A673 (cell line): Measurements from ENCODE around the gene CDH12. TPM values are rescaled to one million over a fixed set of nuclear protein-coding genes. Genes with fewer than 3 reads are reported as not detected.
"Not testable (repeated sequence)": the region's sequence is repeated elsewhere in the genome, so short reads cannot be mapped to it uniquely, and the experiment has no call there.

Source experiments
- BruUV-seq: library from RNA; stranded (reverse); fragments of 400-500 nt; replicated peaks from 2 replicates; lab custom pipeline; 2021; lab: Mats Ljungman, UMichigan
- CTCF ChIA-PET: fragments of 300-600 bp; sonication (Branson Sonifier 250); formaldehyde crosslinking; loops from one replicate; lab custom pipeline; 2022; ENCODE audit warnings: antibody characterized with exemption; lab: Charles Lee
- POLR2A ChIA-PET: fragments of 300-600 bp; sonication (Branson Sonifier 250); formaldehyde crosslinking; loops from one replicate; lab custom pipeline; 2022; ENCODE audit warnings: antibody characterized with exemption; ENCODE audit not compliant: low non-redundant PET; lab: Charles Lee
- DNase-seq: peaks from one replicate; pipeline ENCODE4 v3.0.0-alpha.2; 2015; ENCODE audit warnings: low spot score
- H3K27ac ChIP-seq: fragments of 200-600 bp; sonication (generic); 2 replicates; pipeline ENCODE4 v1.5.1; 2016; ENCODE audit warnings: mixed run types, low read depth, mild to moderate bottlenecking, mixed read lengths, antibody characterized with exemption, low read length; ENCODE audit not compliant: poor library complexity, severe bottlenecking
- H3K27me3 ChIP-seq: fragments of 200-600 bp; sonication (generic); replicated peaks from 2 replicates; pipeline ENCODE4 v1.6.1; 2017; ENCODE audit warnings: mixed run types, low read depth, mild to moderate bottlenecking, mixed read lengths, antibody characterized with exemption, low read length; ENCODE audit not compliant: insufficient read depth, poor library complexity
- H3K36me3 ChIP-seq: fragments of 200-600 bp; sonication (generic); 2 replicates; pipeline ENCODE4 v1.6.1; 2016; ENCODE audit warnings: mixed run types, mild to moderate bottlenecking, mixed read lengths, antibody characterized with exemption, low read length; ENCODE audit not compliant: insufficient read depth, poor library complexity, severe bottlenecking
- H3K4me1 ChIP-seq: fragments of 200-600 bp; sonication (generic); 2 replicates; pipeline ENCODE4 v1.6.1; 2017; ENCODE audit warnings: mixed run types, mild to moderate bottlenecking, mixed read lengths, antibody characterized with exemption, low read length; ENCODE audit not compliant: insufficient read depth, poor library complexity, severe bottlenecking
- H3K4me3 ChIP-seq: fragments of 200-600 bp; sonication (generic); 2 replicates; pipeline ENCODE4 v1.5.1; 2016; ENCODE audit warnings: low read depth, mixed run types, mild to moderate bottlenecking, mixed read lengths, low read length; ENCODE audit not compliant: poor library complexity, severe bottlenecking
- H3K9me3 ChIP-seq: fragments of 200-600 bp; sonication (generic); 2 replicates; pipeline ENCODE4 v1.6.1; 2016; ENCODE audit warnings: mixed run types, low read depth, mild to moderate bottlenecking, mixed read lengths, antibody characterized with exemption, low read length; ENCODE audit not compliant: poor library complexity, severe bottlenecking
- EZH2 ChIP-seq: fragments of 200-600 bp; sonication (generic); IDR thresholded peaks from 2 replicates; pipeline ENCODE4 v1.6.1; 2017; ENCODE audit warnings: borderline replicate concordance, low read depth, mild to moderate bottlenecking, mixed read lengths, antibody characterized with exemption, low read length; ENCODE audit not compliant: poor library complexity, severe bottlenecking
- intact Hi-C: fragments of 100-400 bp; cut with micrococcal nuclease; formaldehyde crosslinking; loops from one replicate; pipeline ENCODE4 v1.10.0; 2022; ENCODE audit not compliant: unreplicated experiment
- total RNA-seq: library from RNA; stranded (reverse); gene quantifications from 2 replicates; pipeline ENCODE4 v1.2.3, GENCODE V29; 2021
- TF ChIP-seq, protein P1 (sequence below): fragments of 300-800, 200-600 bp; sonication (generic); conservative IDR thresholded peaks from 2 replicates; pipeline ENCODE4 v1.5.1; 2017; ENCODE audit warnings: low read depth, mild to moderate bottlenecking, antibody characterized with exemption, low read length, moderate library complexity, mixed read lengths

Gene CDH12
- total RNA-seq, 1 experiment from 2014 or later, result 39.5 TPM

DNA sequence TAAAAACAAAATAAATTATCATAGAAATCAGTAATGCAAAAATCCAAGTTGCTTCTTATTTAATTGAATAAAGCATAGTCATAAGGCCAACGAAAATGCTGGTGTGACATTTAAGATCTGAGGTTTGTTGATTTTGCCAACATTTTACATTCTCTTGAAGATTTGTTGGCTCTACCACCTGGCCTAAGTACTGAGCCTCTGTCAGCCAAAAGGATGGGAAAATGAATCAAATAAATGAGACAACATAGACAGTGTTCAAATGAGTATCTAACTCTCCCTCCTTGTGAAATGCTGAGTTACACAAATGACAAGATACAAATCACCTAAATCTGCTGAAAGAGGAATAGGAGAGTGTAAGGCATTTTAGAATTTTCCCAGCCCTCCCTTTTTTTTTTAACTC, 575.0 kb downstream of the CDH12 start:
- Histone ChIP-seq H3K4me3 (no peak overlapping the region), H3K4me1 (no peaks in the 10 kb centered on the region), H3K27ac (no peak overlapping the region), H3K9me3 (no peaks in the 10 kb centered on the region), H3K36me3 (no peaks in the 10 kb centered on the region), H3K27me3 (no peaks in the 10 kb centered on the region)
- intact Hi-C loops, result no loop called here
- POLR2A ChIA-PET, result no interaction called here
- no peak for TF ChIP-seq EZH2
- no TSS peak for BruUV-seq
- DNase-seq, result no peak
- CTCF ChIA-PET, result no interaction called here

DNA sequence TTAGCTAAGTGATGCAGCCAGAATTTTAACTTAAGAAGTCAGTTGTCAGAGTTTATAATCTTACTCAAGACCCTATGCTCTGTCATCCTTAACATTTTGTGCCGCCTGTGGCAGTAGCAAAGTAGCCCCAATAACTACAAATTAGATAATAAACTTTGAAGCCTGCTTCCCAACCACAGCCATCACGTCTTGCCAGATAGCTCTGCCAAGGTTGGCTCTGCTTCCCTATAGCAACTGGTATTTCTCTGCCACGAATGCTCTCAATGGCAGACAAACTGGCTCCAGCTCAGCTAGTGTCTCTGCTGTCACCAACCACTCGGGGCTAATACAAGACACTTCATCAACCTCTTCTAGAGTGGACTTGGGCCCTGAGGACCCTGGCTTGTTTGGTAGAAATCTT, 576.1 kb downstream of the CDH12 start:
- ChIA-PET CTCF (no interaction called here), POLR2A (no interaction called here)
- no peak for DNase-seq
- Histone ChIP-seq H3K27me3 (no peaks in the 10 kb centered on the region), H3K27ac (no peak overlapping the region), H3K4me1 (no peaks in the 10 kb centered on the region), H3K36me3 (no peaks in the 10 kb centered on the region), H3K4me3 (no peak overlapping the region), H3K9me3 (no peaks in the 10 kb centered on the region)
- no TSS peak for BruUV-seq
- intact Hi-C loops, result no loop called here
- TF ChIP-seq, protein P1, sequence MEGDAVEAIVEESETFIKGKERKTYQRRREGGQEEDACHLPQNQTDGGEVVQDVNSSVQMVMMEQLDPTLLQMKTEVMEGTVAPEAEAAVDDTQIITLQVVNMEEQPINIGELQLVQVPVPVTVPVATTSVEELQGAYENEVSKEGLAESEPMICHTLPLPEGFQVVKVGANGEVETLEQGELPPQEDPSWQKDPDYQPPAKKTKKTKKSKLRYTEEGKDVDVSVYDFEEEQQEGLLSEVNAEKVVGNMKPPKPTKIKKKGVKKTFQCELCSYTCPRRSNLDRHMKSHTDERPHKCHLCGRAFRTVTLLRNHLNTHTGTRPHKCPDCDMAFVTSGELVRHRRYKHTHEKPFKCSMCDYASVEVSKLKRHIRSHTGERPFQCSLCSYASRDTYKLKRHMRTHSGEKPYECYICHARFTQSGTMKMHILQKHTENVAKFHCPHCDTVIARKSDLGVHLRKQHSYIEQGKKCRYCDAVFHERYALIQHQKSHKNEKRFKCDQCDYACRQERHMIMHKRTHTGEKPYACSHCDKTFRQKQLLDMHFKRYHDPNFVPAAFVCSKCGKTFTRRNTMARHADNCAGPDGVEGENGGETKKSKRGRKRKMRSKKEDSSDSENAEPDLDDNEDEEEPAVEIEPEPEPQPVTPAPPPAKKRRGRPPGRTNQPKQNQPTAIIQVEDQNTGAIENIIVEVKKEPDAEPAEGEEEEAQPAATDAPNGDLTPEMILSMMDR, result no peak
- TF ChIP-seq EZH2, result no peak

DNA sequence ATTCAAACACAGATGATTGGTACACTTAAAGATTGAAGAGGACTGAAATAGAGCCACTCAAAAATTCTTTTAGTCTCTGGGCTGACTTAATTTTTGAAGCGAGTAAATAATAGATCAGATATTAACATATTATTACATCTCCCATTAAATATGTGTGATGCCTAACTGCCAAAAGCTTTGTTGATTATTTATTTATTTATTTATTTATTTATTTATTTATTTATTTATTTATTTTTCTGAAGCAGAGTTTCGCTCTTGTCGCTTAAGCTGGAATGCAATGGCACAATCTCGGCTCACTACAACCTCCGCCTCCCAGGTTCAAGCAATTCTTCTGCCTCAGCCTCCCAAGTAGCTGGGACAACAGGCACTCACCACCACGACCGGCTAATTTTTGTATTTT, 587.3 kb downstream of the CDH12 start:
- BruUV-seq, H3K4me1 ChIP-seq, CTCF ChIA-PET, H3K4me3 ChIP-seq, H3K27me3 ChIP-seq, H3K9me3 ChIP-seq, intact Hi-C loops, H3K27ac ChIP-seq, DNase-seq, H3K36me3 ChIP-seq, POLR2A ChIA-PET: not testable (repeated sequence)

DNA sequence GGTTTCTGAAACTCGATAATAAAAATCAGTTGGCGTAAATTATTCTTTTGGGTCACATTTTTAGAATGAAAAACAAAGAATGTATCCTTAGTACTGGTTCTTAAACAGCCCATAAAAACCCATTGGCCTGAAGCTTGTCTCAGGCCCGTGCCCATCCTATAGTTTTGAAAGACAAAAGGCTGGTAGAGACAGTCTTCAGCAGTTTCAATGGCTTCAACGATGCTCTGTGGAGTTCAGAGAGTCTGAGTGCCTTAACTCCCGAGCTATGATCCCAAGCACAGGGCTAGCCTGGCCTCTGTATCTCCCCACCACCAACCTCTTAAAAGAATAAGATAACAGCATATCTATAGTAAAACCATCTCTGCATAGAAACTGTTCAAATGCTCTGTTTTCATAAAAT, 595.0 kb downstream of the CDH12 start:
- Histone ChIP-seq H3K4me3 (no peak overlapping the region), H3K4me1 (no peaks in the 10 kb centered on the region), H3K27me3 (no peaks in the 10 kb centered on the region), H3K27ac (no peak overlapping the region), H3K36me3 (no peaks in the 10 kb centered on the region), H3K9me3 (no peaks in the 10 kb centered on the region)
- DNase-seq, result no peak
- ChIA-PET CTCF (no interaction called here), POLR2A (no interaction called here)
- intact Hi-C loops, result no loop called here
- BruUV-seq, result no TSS peak
- TF ChIP-seq, protein P1, result no peak
- no peak for TF ChIP-seq EZH2
